Chondrocyte (in vitro differentiated cells): ENCODE results near the gene FNBP1. TPM values are rescaled to one million over a fixed set of nuclear protein-coding genes. Genes with fewer than 3 reads are reported as not detected.
"Not testable (repeated sequence)": the region's sequence is repeated elsewhere in the genome, so short reads cannot be mapped to it uniquely, and the experiment has no call there.

ENCODE experiments used
- DNase-seq: peaks from one replicate; pipeline ENCODE4 v3.0.0; 2021; ENCODE audit warnings: mixed read lengths, low spot score
- H3K27ac Mint-ChIP-seq: one replicate; pipeline ENCODE4 v1.8.0; 2021; ENCODE audit warnings: mild to moderate bottlenecking, moderate library complexity, mixed read lengths; ENCODE audit not compliant: unreplicated experiment
- H3K27me3 Mint-ChIP-seq: 2 replicates; pipeline ENCODE4 v1.8.0; 2021; ENCODE audit warnings: low read depth, mixed read lengths
- H3K36me3 Mint-ChIP-seq: 2 replicates; pipeline ENCODE4 v1.8.0; 2021; ENCODE audit warnings: low read depth, mixed read lengths
- H3K4me1 Mint-ChIP-seq: 2 replicates; pipeline ENCODE4 v1.8.0; 2021; ENCODE audit warnings: low read depth, mild to moderate bottlenecking, mixed read lengths
- H3K4me3 Mint-ChIP-seq: one replicate; pipeline ENCODE4 v1.8.0; 2021; ENCODE audit warnings: mild to moderate bottlenecking, moderate library complexity, mixed read lengths; ENCODE audit not compliant: unreplicated experiment
- H3K9me3 Mint-ChIP-seq: 2 replicates; pipeline ENCODE4 v1.8.0; 2021; ENCODE audit warnings: low read depth, mixed read lengths
- CTCF ChIP-seq: fragments of 200-600 bp; sonication (generic); IDR thresholded peaks from 2 replicates; pipeline ENCODE4 v1.5.0; 2021; ENCODE audit warnings: antibody characterized with exemption, mild to moderate bottlenecking, moderate library complexity
- total RNA-seq: library from RNA; stranded (reverse); gene quantifications from 3 replicates; pipeline ENCODE4 v1.2.1, GENCODE V29; 2021

The FNBP1 gene
- total RNA-seq, 1 donor from 2014 or later, result 61.2 TPM

GRCh38 chr9:129953736-129954135 is 89.3 kb downstream of the FNBP1 start:
- Mint-ChIP-seq H3K4me1 (peaks cover 7% of the 10 kb centered on the region), H3K36me3 (peaks cover 13% of the 10 kb centered on the region), H3K9me3 (no peaks in the 10 kb centered on the region), H3K27ac (no peak overlapping the region), H3K27me3 (no peaks in the 10 kb centered on the region), H3K4me3 (no peak overlapping the region)
- no peak for DNase-seq
- no peak for TF ChIP-seq CTCF

GRCh38 chr9:129952337-129952736 is 90.7 kb downstream of the FNBP1 start:
- Mint-ChIP-seq H3K27me3 (no peaks in the 10 kb centered on the region), H3K9me3 (no peaks in the 10 kb centered on the region), H3K27ac (no peak overlapping the region), H3K4me3 (no peak overlapping the region), H3K4me1 (peaks cover 7% of the 10 kb centered on the region), H3K36me3 (peaks cover 10% of the 10 kb centered on the region)
- no peak for TF ChIP-seq CTCF
- no peak for DNase-seq

GRCh38 chr9:129949821-129950220 is 93.2 kb downstream of the FNBP1 start:
- H3K27me3 Mint-ChIP-seq, result no peaks in the 10 kb centered on the region
- no peak for TF ChIP-seq CTCF
- H3K9me3 Mint-ChIP-seq, result no peaks in the 10 kb centered on the region
- DNase-seq, result no peak
- no peak overlapping the region for H3K4me3 Mint-ChIP-seq
- H3K4me1 Mint-ChIP-seq, result peaks cover 7% of the 10 kb centered on the region
- no peak overlapping the region for H3K27ac Mint-ChIP-seq
- peaks cover 4% of the 10 kb centered on the region for H3K36me3 Mint-ChIP-seq

GRCh38 chr9:129948626-129949025 is 94.4 kb downstream of the FNBP1 start:
- not testable (repeated sequence) for DNase-seq, H3K27ac Mint-ChIP-seq, H3K4me1 Mint-ChIP-seq, H3K36me3 Mint-ChIP-seq, H3K9me3 Mint-ChIP-seq, H3K4me3 Mint-ChIP-seq, H3K27me3 Mint-ChIP-seq

- no peaks in the 10 kb centered on the region for H3K27me3 Mint-ChIP-seq
These were observed 96.6 kb downstream of the FNBP1 start for GRCh38 chr9:129946246-129946995.

More at GRCh38 chr9:129946246-129946995, 96.6 kb downstream of the FNBP1 start:
- Mint-ChIP-seq H3K36me3 (peaks cover 14% of the 10 kb centered on the region), H3K9me3 (peaks cover 6% of the 10 kb centered on the region), H3K27ac (no peak overlapping the region), H3K4me1 (peaks cover 6% of the 10 kb centered on the region), H3K4me3 (no peak overlapping the region)
- no peak for TF ChIP-seq CTCF
- no peak for DNase-seq
